Measurements from ENCODE around the gene PXK. TPM values are rescaled to one million over a fixed set of nuclear protein-coding genes. Genes with fewer than 3 reads are reported as not detected.

Gene PXK
- polyA plus RNA-seq (2013, experiment 1 of 2), result 35.4 TPM
- polyA plus RNA-seq (2013, experiment 2 of 2), result 33.7 TPM

- peak within 1 kb of the TSS; percentile 81 for H4K8ac ChIP-seq (ENCODE audit: low read length)
- WGBS, result under 1% methylated on average over 60 of the region's 79 CpGs
- H4K91ac ChIP-seq (ENCODE audit: low read length), result peak within 1 kb of the TSS; percentile 84
- H3K36me3 ChIP-seq (ENCODE audit: control insufficient read depth in 1 of 2, insufficient read depth in 2 of 2, low read depth in 1 of 2, low read length in 2 of 2), result no peaks in the 10 kb centered on the region
- H2AK5ac ChIP-seq (ENCODE audit: low read length, severe bottlenecking), result peak within 1 kb of the TSS; percentile 16
- peak within 1 kb of the TSS; percentile 77 for H2BK15ac ChIP-seq (ENCODE audit: low read depth, poor library complexity, severe bottlenecking)
- no peak within 1 kb of the TSS for H2BK120ac ChIP-seq (ENCODE audit: low read depth, low read length)
- peak within 1 kb of the TSS; percentile 87 for H3K9ac ChIP-seq (ENCODE audit: low read length)
- H3K4me2 ChIP-seq (ENCODE audit: low read length, poor library complexity, severe bottlenecking), result peak within 1 kb of the TSS; percentile 98
- H2BK12ac ChIP-seq (ENCODE audit: low read length in 2 of 2), result peak within 1 kb of the TSS; percentile 69 to 83
- peak within 1 kb of the TSS; percentile 87 for H2AFZ ChIP-seq (ENCODE audit: low read depth, low read length)
- peak within 1 kb of the TSS; percentile 20 to 75 for H3K23ac ChIP-seq (ENCODE audit: low read length in 2 of 2)
- H3K27ac ChIP-seq (ENCODE audit: low read length, poor library complexity, severe bottlenecking), result no peak within 1 kb of the TSS
- H3K4me3 ChIP-seq (ENCODE audit: insufficient read depth in 1 of 2, low read depth in 1 of 2, low read length in 2 of 2), result peak within 1 kb of the TSS; percentile 90 to 96
- H3K14ac ChIP-seq (ENCODE audit: low read length in 2 of 2), result peak within 1 kb of the TSS in 1 of 2 experiments; percentile 51
- no peaks in the 10 kb centered on the region for H3K9me3 ChIP-seq (ENCODE audit: control insufficient read depth, low read length)
- peak within 1 kb of the TSS; percentile 88 to 90 for H3K4ac ChIP-seq (ENCODE audit: low read depth in 1 of 2, low read length in 2 of 2)
- DNase-seq, result peak; percentile 77
- H3K27me3 ChIP-seq (ENCODE audit: control insufficient read depth in 1 of 2, insufficient read depth in 1 of 2, low read length in 2 of 2), result no peaks in the 10 kb centered on the region
- peaks cover 10% of the 10 kb centered on the region for H3K4me1 ChIP-seq (ENCODE audit: control insufficient read depth, insufficient read depth, low read depth, low read length)
- H3K79me1 ChIP-seq (replicated peaks; ENCODE audit: low read length, poor library complexity, severe bottlenecking), result peaks cover 2% of the 10 kb centered on the region
- no peak within 1 kb of the TSS for H2BK5ac ChIP-seq (ENCODE audit: low read depth, low read length, poor library complexity, severe bottlenecking)
- peak within 1 kb of the TSS; percentile 73 to 81 for H3K18ac ChIP-seq (ENCODE audit: low read depth in 1 of 2, low read length in 2 of 2)
Observed at GRCh38 chr3:58332575-58333188, at the start of gene PXK. PXK (plus strand) TSS chr3:58332892; CDS start chr3:58332989, 97 bp downstream.

DNA sequence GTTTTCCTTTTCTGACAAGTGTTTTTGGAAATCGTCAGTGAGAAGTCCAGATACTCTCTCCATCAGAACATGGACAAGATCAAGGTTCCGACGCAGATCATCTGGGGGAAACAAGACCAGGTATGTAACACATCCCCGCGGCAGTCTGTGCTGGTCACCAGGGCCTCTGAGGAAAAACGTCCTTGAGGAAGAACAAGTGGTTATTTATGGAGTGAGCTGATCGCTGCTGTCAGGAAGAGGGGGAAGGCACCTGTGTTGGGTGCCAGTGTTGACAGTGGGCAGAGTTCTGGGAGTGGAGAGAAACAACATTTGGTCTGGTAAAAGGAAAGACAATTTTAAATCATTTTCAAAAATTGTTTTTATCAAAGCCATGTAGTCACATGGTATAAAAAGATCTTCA is 47.4 kb upstream of the PXK start:
- Histone ChIP-seq H3K36me3 (ENCODE audit: control insufficient read depth in 1 of 2, insufficient read depth in 2 of 2, low read depth in 1 of 2, low read length in 2 of 2) (peaks cover 9 to 31% of the 10 kb centered on the region in 2 experiments), H3K79me1 (replicated peaks; ENCODE audit: low read length, poor library complexity, severe bottlenecking) (no peaks in the 10 kb centered on the region), H2BK120ac (ENCODE audit: low read depth, low read length) (no peak overlapping the region), H2BK5ac (ENCODE audit: low read depth, low read length, poor library complexity, severe bottlenecking) (no peak overlapping the region), H3K14ac (ENCODE audit: low read length in 2 of 2) (no peak overlapping the region), H3K23ac (ENCODE audit: low read length in 2 of 2) (no peak overlapping the region), H3K4ac (ENCODE audit: low read depth in 1 of 2, low read length in 2 of 2) (no peak overlapping the region), H3K4me2 (ENCODE audit: low read length, poor library complexity, severe bottlenecking) (no peak overlapping the region), H3K4me1 (ENCODE audit: control insufficient read depth, insufficient read depth, low read depth, low read length) (peaks cover 1% of the 10 kb centered on the region), H2BK12ac (ENCODE audit: low read length in 2 of 2) (no peak overlapping the region), H3K4me3 (ENCODE audit: insufficient read depth in 1 of 2, low read depth in 1 of 2, low read length in 2 of 2) (no peak overlapping the region), H3K9ac (ENCODE audit: low read length) (no peak overlapping the region), H4K8ac (ENCODE audit: low read length) (no peak overlapping the region), H2BK15ac (ENCODE audit: low read depth, poor library complexity, severe bottlenecking) (no peak overlapping the region), H4K91ac (ENCODE audit: low read length) (no peak overlapping the region), H2AFZ (ENCODE audit: low read depth, low read length) (no peak overlapping the region), H3K9me3 (ENCODE audit: control insufficient read depth, low read length) (no peaks in the 10 kb centered on the region), H3K18ac (ENCODE audit: low read depth in 1 of 2, low read length in 2 of 2) (no peak overlapping the region), H3K27ac (ENCODE audit: low read length, poor library complexity, severe bottlenecking) (no peak overlapping the region), H2AK5ac (ENCODE audit: low read length, severe bottlenecking) (no peak overlapping the region), H3K27me3 (ENCODE audit: control insufficient read depth in 1 of 2, insufficient read depth in 1 of 2, low read length in 2 of 2) (no peaks in the 10 kb centered on the region)
- no peak for DNase-seq
- 85% methylated on average over 7 of the region's 7 CpGs for WGBS

- no peak overlapping the region for H2BK15ac ChIP-seq (ENCODE audit: low read depth, poor library complexity, severe bottlenecking)
- H3K4me1 ChIP-seq (ENCODE audit: control insufficient read depth, insufficient read depth, low read depth, low read length), result peaks cover 1% of the 10 kb centered on the region
- H3K23ac ChIP-seq (ENCODE audit: low read length in 2 of 2), result no peak overlapping the region
- no peak overlapping the region for H2BK12ac ChIP-seq (ENCODE audit: low read length in 2 of 2)
- H2AFZ ChIP-seq (ENCODE audit: low read depth, low read length), result no peak overlapping the region
- WGBS, result 89% methylated on average over 6 of the region's 6 CpGs
- H4K91ac ChIP-seq (ENCODE audit: low read length), result no peak overlapping the region
- H4K8ac ChIP-seq (ENCODE audit: low read length), result no peak overlapping the region
- no peak overlapping the region for H3K4ac ChIP-seq (ENCODE audit: low read depth in 1 of 2, low read length in 2 of 2)
- DNase-seq, result no peak
- no peaks in the 10 kb centered on the region for H3K79me1 ChIP-seq (replicated peaks; ENCODE audit: low read length, poor library complexity, severe bottlenecking)
- H3K36me3 ChIP-seq (ENCODE audit: control insufficient read depth in 1 of 2, insufficient read depth in 2 of 2, low read depth in 1 of 2, low read length in 2 of 2), result peaks cover 5 to 26% of the 10 kb centered on the region in 2 experiments
- no peak overlapping the region for H2BK120ac ChIP-seq (ENCODE audit: low read depth, low read length)
- no peak overlapping the region for H2AK5ac ChIP-seq (ENCODE audit: low read length, severe bottlenecking)
- H3K27me3 ChIP-seq (ENCODE audit: control insufficient read depth in 1 of 2, insufficient read depth in 1 of 2, low read length in 2 of 2), result no peaks in the 10 kb centered on the region
- H3K9me3 ChIP-seq (ENCODE audit: control insufficient read depth, low read length), result no peaks in the 10 kb centered on the region
- no peak overlapping the region for H3K4me3 ChIP-seq (ENCODE audit: insufficient read depth in 1 of 2, low read depth in 1 of 2, low read length in 2 of 2)
- no peak overlapping the region for H3K9ac ChIP-seq (ENCODE audit: low read length)
- H3K4me2 ChIP-seq (ENCODE audit: low read length, poor library complexity, severe bottlenecking), result no peak overlapping the region
- H3K27ac ChIP-seq (ENCODE audit: low read length, poor library complexity, severe bottlenecking), result no peak overlapping the region
- H3K18ac ChIP-seq (ENCODE audit: low read depth in 1 of 2, low read length in 2 of 2), result no peak overlapping the region
- H3K14ac ChIP-seq (ENCODE audit: low read length in 2 of 2), result no peak overlapping the region
- no peak overlapping the region for H2BK5ac ChIP-seq (ENCODE audit: low read depth, low read length, poor library complexity, severe bottlenecking)
Observed at GRCh38 chr3:58287354-58287753, 45.3 kb upstream of the PXK start.

DNA sequence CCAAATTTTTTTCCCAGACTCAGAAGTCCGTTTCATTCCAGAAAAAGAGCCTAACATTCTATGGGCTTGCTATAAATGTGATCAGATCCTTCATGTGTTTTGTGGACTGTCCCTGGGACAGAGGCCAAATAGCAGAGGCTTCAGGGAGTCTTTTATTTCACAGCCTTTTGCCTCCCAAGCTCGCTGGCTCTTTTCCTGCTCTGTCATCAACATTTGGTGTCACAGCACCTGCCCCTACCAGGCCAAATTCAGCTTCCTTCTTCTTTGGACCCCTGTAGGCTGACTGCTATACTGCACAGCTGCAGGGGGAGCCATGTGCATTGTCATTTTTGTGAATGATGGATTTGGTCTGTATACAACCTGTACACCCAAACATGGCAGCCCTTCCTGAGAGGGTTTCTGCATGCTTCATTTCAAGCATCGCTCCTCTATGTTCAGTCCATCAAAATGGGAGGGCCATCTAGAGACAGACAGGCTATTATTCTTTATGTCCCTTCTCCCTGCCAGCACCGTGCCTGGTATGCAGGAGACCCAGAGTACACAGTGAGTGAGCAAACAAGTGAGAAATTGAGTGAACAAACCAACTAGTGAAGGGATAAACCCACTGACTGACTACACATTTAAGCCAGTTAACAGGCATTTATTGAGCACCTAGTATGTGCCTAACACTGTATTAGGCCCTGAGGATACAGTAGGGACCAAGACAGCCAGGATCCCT is 44.5 kb upstream of the PXK start:
- no peak overlapping the region for H3K14ac ChIP-seq (ENCODE audit: low read length in 2 of 2)
- H3K4me2 ChIP-seq (ENCODE audit: low read length, poor library complexity, severe bottlenecking), result no peak overlapping the region
- H2AFZ ChIP-seq (ENCODE audit: low read depth, low read length), result no peak overlapping the region
- H4K8ac ChIP-seq (ENCODE audit: low read length), result no peak overlapping the region
- no peak for DNase-seq
- no peak overlapping the region for H3K4me3 ChIP-seq (ENCODE audit: insufficient read depth in 1 of 2, low read depth in 1 of 2, low read length in 2 of 2)
- no peak overlapping the region for H2BK12ac ChIP-seq (ENCODE audit: low read length in 2 of 2)
- H3K23ac ChIP-seq (ENCODE audit: low read length in 2 of 2), result no peak overlapping the region
- H3K27me3 ChIP-seq (ENCODE audit: control insufficient read depth in 1 of 2, insufficient read depth in 1 of 2, low read length in 2 of 2), result no peaks in the 10 kb centered on the region
- H3K18ac ChIP-seq (ENCODE audit: low read depth in 1 of 2, low read length in 2 of 2), result no peak overlapping the region
- no peaks in the 10 kb centered on the region for H3K9me3 ChIP-seq (ENCODE audit: control insufficient read depth, low read length)
- no peak overlapping the region for H4K91ac ChIP-seq (ENCODE audit: low read length)
- peaks cover 1% of the 10 kb centered on the region for H3K4me1 ChIP-seq (ENCODE audit: control insufficient read depth, insufficient read depth, low read depth, low read length)
- no peaks in the 10 kb centered on the region for H3K79me1 ChIP-seq (replicated peaks; ENCODE audit: low read length, poor library complexity, severe bottlenecking)
- H3K4ac ChIP-seq (ENCODE audit: low read depth in 1 of 2, low read length in 2 of 2), result no peak overlapping the region
- H3K9ac ChIP-seq (ENCODE audit: low read length), result no peak overlapping the region
- no peak overlapping the region for H3K27ac ChIP-seq (ENCODE audit: low read length, poor library complexity, severe bottlenecking)
- no peak overlapping the region for H2AK5ac ChIP-seq (ENCODE audit: low read length, severe bottlenecking)
- WGBS, result 87% methylated on average over 4 of the region's 4 CpGs
- no peak overlapping the region for H2BK120ac ChIP-seq (ENCODE audit: low read depth, low read length)
- peaks cover 9 to 26% of the 10 kb centered on the region in 2 experiments for H3K36me3 ChIP-seq (ENCODE audit: control insufficient read depth in 1 of 2, insufficient read depth in 2 of 2, low read depth in 1 of 2, low read length in 2 of 2)
- H2BK5ac ChIP-seq (ENCODE audit: low read depth, low read length, poor library complexity, severe bottlenecking), result no peak overlapping the region
- no peak overlapping the region for H2BK15ac ChIP-seq (ENCODE audit: low read depth, poor library complexity, severe bottlenecking)

All from mesenchymal stem cell (in vitro differentiated cells and primary cell).